H1 (cell line): Measurements from ENCODE around the gene PLEKHG4. TPM values are rescaled to one million over a fixed set of nuclear protein-coding genes. Genes with fewer than 3 reads are reported as not detected.

Experiments
- CHD7 ChIP-seq: fragments of 300-600 bp; sonication (generic); IDR thresholded peaks from 2 replicates; pipeline ENCODE4 v1.7.1; 2012; ENCODE audit warnings: low read length, moderate library complexity, mild to moderate bottlenecking, inconsistent platforms; ENCODE audit not compliant: insufficient replicate concordance
- HDAC2 ChIP-seq, 2 experiments: fragments of 300-600 bp in 1 of 2; sonication (generic) in 1 of 2; IDR thresholded peaks; 2 replicates each; pipeline ENCODE4 v1.6.1; 2011 to 2012; ENCODE audit warnings: low read depth in 2 of 2, low read length in 2 of 2, mild to moderate bottlenecking in 2 of 2, moderate library complexity in 2 of 2, borderline replicate concordance in 1 of 2, inconsistent platforms in 1 of 2
- USF2 ChIP-seq: IDR thresholded peaks from 2 replicates; pipeline ENCODE4 v1.6.1; 2011; ENCODE audit warnings: low read length, improper control_type of control experiment
- polyA plus RNA-seq, 7 experiments: library from polyadenylated mRNA; depleted of rRNA in 3 of 7; stranded (reverse) in 5 of 7; unstranded in 2 of 7; fragments of >200 nt in 5 of 7; fragments of 200-250 nt in 2 of 7; gene quantifications; 1 replicate in 5 of 7; 2 replicates in 1 of 7; 4 replicates in 1 of 7; pipeline versions ENCODE4 v1.2.1 to v1.2.3, GENCODE V29; 2011 to 2013; ENCODE audit warnings: missing spikeins in 2 of 7, mixed read lengths in 2 of 7
- total RNA-seq: library from RNA; stranded (reverse); fragmentation: NEBNext Ultra II Directional; extraction: Animal tissue kit (Norgen Biotek cat#: 25700); gene quantifications from 2 replicates; pipeline ENCODE4 v1.2.1, GENCODE V29; 2021

The PLEKHG4 gene
- total and polyA plus RNA-seq, 2 of the 8 experiments (the other 6 are each of a cell fraction or from before 2014, with no cell fraction given) = 7.7 to 11.1 TPM

GRCh38 chr16:67326115-67326471 lies 46.8 kb downstream of the PLEKHG4 start (continued):
- no peak for TF ChIP-seq CHD7
- TF ChIP-seq USF2 = no peak
- no peak for TF ChIP-seq HDAC2 (IDR thresholded peaks at IDR 0.05; ENCODE audit: borderline replicate concordance in 1 of 2, low read depth in 2 of 2, low read length in 2 of 2)
- TF ChIP-seq, all 59 proteins: peak for 0
